Transverse colon (tissue), 4 donors: ENCODE results near the gene RHOC. TPM values are rescaled to one million over a fixed set of nuclear protein-coding genes. Genes with fewer than 3 reads are reported as not detected.

ENCODE experiments used
- DNase-seq: peaks from one replicate; pipeline ENCODE4 v3.0.0-alpha.2; 2019
- H3K27ac ChIP-seq, 4 donors: fragments of 200-600 bp; sonication (generic); 2 replicates each; pipeline ENCODE4 v1.5.1; 2016 to 2018; ENCODE audit warnings: inconsistent platforms in 4 of 4
- H3K27me3 ChIP-seq: fragments of 200-600 bp; sonication (generic); 2 replicates; pipeline ENCODE4 v1.5.1; 2017; ENCODE audit warnings: inconsistent platforms
- H3K36me3 ChIP-seq, 4 donors: fragments of 200-600 bp; sonication (generic); 2 replicates each; pipeline ENCODE4 v1.5.1; 2017 to 2019; ENCODE audit warnings: inconsistent platforms in 4 of 4
- H3K4me1 ChIP-seq, 4 donors: fragments of 200-600 bp; sonication (generic); 2 replicates each; pipeline ENCODE4 v1.5.1; 2017 to 2020; ENCODE audit warnings: inconsistent platforms in 4 of 4
- H3K4me3 ChIP-seq, 4 donors: fragments of 200-600 bp; sonication (generic); 1 replicate in 1 of 4; 2 replicates in 3 of 4; pipeline versions ENCODE4 v1.5.1 to v1.6.1; 2017 to 2019; ENCODE audit warnings: inconsistent platforms in 4 of 4
- H3K9me3 ChIP-seq, 2 donors: fragments of 200-600 bp; sonication (generic); 2 replicates each; pipeline ENCODE4 v1.5.1; 2017 to 2019; ENCODE audit warnings: inconsistent platforms in 2 of 2
- EP300 ChIP-seq: sonication (generic); formaldehyde crosslinking; IDR thresholded peaks from one replicate; pipeline ENCODE4 v1.6.1; 2017; ENCODE audit warnings: antibody characterized with exemption, low read depth
- POLR2A ChIP-seq: fragments of 450-650 bp; IDR thresholded peaks from one replicate; pipeline ENCODE4 v1.6.1; 2016; ENCODE audit warnings: antibody characterized with exemption, mild to moderate bottlenecking, moderate library complexity
- POLR2AphosphoS5 ChIP-seq, 3 donors: sonication (generic); formaldehyde crosslinking; IDR thresholded peaks; one replicate each; pipeline ENCODE4 v1.6.1; 2016; ENCODE audit warnings: antibody characterized with exemption in 3 of 3
- WGBS, 2 donors: methylation state at CpG; one replicate each; pipeline ENCODE4 v1.1.5; 2018; ENCODE audit warnings: low coverage in 1 of 2; 5-methylcytosine and 5-hydroxymethylcytosine counted together
- in situ Hi-C, 4 donors: fragments of 200-750 bp; cut with MboI; loops; one replicate each; pipeline versions ENCODE4 v1.15.0 to v1.15.1; 2017; ENCODE audit warnings: low sequenced_read_pairs in 3 of 4, low pct_ligation_motif_present in 1 of 4, low pct_unique_long_range_greater_than_20kb in 1 of 4
- intact Hi-C: fragments of 100-400 bp; cut with DNase I; formaldehyde crosslinking; loops from one replicate; pipeline ENCODE4 v1.15.1; 2023; ENCODE audit warnings: low total_unique reads
- total RNA-seq, 4 donors: library from RNA; depleted of rRNA; stranded (reverse); fragments of >200 nt; gene quantifications; one replicate each; pipeline ENCODE4 v1.1.0, GENCODE V29; 2016
- TF ChIP-seq, protein P1 (sequence below), 5 experiments: fragments of 200-600 bp in 3 of 5; fragments of 450-650 bp in 2 of 5; sonication (generic) in 3 of 5; IDR thresholded peaks; 1 replicate in 2 of 5; 2 replicates in 3 of 5; pipeline ENCODE4 v1.5.1; 2016 to 2017; ENCODE audit warnings: antibody characterized with exemption in 5 of 5, inconsistent platforms in 3 of 5, mild to moderate bottlenecking in 2 of 5, moderate library complexity in 1 of 5

The RHOC gene
- total RNA-seq, 4 donors from 2014 or later, result 438 to 737 (median 617) TPM

DNA sequence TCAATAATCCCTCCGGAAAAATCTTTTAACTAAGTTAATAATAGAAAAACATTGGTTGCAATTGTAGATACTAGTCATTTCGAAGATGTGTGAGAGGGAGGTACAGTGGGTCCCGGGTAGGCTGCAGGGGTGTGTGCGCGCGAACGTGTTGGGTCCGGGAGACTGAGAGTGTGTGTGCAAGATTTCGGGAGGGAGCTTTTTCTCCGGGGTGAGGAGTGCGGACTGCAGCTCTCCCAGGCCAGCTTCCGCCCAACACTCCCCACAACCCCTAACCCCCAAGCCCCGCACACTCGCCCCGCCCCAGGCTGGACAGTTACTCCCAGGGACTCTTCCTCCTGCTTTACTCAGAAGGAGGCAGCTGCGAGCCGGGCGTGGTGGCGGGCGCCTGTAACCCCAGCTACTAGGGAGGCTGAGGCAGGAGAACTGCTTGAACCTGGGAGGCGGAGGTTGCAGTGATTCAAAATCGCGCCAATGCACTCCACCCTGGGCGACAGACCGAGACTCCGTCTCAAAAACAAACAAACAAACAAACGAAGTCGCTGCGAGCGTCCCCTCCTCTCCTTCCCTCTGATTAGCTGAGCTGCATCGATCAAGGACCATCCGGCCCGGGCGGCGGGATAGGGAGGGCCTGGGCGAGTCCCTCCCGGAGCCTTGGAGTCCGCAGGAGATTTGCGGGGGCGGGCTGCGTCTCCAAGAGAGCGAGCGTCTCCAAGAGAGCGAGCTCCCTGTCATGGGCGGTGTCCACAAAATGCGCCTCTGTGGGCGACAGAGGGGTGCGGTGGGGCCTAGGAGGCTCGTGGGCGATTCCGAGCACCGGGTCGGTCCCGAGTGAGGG is 36.5 kb upstream of the RHOC start:
- Histone ChIP-seq H3K9me3 (no peaks in the 10 kb centered on the region), H3K27ac (no peak overlapping the region), H3K36me3 (no peaks in the 10 kb centered on the region), H3K27me3 (peaks cover 77% of the 10 kb centered on the region), H3K4me3 (peak overlapping the region in 2 of 4 donors; percentile 18 to 35), H3K4me1 (peaks cover 0 to 12% (median 10%) of the 10 kb centered on the region in 4 donors)
- no peak for DNase-seq
- in situ Hi-C loops, result loop anchor here in 1 of 4 donors (25.0 kb wide), 1 partner anchor 294 kb away; no protein-coding TSS in a partner anchor
- intact Hi-C loops, result no loop called here
- WGBS, 2 donors, result 39 to 72% methylated on average over 7 to 45 of the region's 54 CpGs
- TF ChIP-seq, protein P1, sequence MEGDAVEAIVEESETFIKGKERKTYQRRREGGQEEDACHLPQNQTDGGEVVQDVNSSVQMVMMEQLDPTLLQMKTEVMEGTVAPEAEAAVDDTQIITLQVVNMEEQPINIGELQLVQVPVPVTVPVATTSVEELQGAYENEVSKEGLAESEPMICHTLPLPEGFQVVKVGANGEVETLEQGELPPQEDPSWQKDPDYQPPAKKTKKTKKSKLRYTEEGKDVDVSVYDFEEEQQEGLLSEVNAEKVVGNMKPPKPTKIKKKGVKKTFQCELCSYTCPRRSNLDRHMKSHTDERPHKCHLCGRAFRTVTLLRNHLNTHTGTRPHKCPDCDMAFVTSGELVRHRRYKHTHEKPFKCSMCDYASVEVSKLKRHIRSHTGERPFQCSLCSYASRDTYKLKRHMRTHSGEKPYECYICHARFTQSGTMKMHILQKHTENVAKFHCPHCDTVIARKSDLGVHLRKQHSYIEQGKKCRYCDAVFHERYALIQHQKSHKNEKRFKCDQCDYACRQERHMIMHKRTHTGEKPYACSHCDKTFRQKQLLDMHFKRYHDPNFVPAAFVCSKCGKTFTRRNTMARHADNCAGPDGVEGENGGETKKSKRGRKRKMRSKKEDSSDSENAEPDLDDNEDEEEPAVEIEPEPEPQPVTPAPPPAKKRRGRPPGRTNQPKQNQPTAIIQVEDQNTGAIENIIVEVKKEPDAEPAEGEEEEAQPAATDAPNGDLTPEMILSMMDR (IDR thresholded peaks at IDR 0.05), result no peak
- TF ChIP-seq POLR2A (no peak), POLR2AphosphoS5 (IDR thresholded peaks at IDR 0.05) (no peak), EP300 (no peak)

DNA sequence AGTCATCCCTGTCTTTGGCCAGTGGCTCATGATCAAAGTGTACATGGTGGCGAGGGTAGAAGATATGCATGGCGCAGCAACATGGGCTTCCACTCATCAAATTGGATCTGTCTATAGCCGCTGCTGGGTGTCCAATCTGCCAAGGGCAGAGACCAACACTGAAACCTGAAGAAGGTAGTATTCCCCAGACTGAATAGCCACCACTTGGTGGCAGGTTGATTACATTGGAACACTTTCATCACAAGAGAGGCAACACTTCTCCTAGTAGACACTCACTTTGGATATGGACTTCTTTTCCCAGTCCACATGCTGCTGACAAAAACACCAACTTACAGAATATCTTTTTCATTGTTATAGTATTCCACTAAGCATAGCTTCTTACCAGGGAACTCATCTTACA is 30.6 kb upstream of the RHOC start:
- Histone ChIP-seq H3K36me3 (no peaks in the 10 kb centered on the region), H3K4me3 (no peak overlapping the region), H3K9me3 (no peaks in the 10 kb centered on the region), H3K27me3 (peaks cover 50% of the 10 kb centered on the region), H3K27ac (no peak overlapping the region), H3K4me1 (no peaks in the 10 kb centered on the region)
- in situ Hi-C loops, result loop anchor here in 1 of 4 donors (25.0 kb wide), 1 partner anchor 300 kb away; no protein-coding TSS in a partner anchor
- intact Hi-C loops, result no loop called here
- 89% methylated on average over 3 of the region's 3 CpGs; no CpG with 5 or more reads in 1 of the 2 donors for WGBS, 2 donors
- no peak for DNase-seq
- TF ChIP-seq POLR2A, result no peak
- no peak for TF ChIP-seq EP300
- TF ChIP-seq POLR2AphosphoS5 (IDR thresholded peaks at IDR 0.05), result no peak

DNA sequence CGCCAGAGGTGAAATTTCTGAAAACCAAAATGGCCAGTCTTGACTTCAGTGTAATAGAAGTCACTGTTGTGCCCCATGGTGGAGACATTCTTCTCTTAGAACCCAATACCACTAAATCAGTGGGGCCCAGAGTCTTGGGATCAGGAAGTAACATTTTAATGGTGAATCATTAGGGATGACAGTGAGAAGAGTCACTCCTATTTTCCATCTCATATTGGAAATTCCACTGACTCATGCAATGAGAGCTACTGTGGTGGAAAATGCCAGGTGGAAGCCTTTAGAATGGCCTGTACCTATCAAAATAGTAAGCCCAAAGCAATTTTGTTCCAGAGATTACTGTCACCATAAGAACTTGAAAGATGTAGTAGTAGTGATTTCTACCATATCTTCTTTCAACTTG is 28.8 kb upstream of the RHOC start:
- no peaks in the 10 kb centered on the region for H3K9me3 ChIP-seq
- no peaks in the 10 kb centered on the region for H3K36me3 ChIP-seq
- in situ Hi-C loops (loop anchor here in 1 of 4 donors (25.0 kb wide), 1 partner anchor 302 kb away; no protein-coding TSS in a partner anchor), intact Hi-C loops (no loop called here)
- peaks cover 32% of the 10 kb centered on the region for H3K27me3 ChIP-seq
- DNase-seq, result no peak
- WGBS, 2 donors, result 100% methylated on average over 1 of the region's 1 CpG
- H3K4me1 ChIP-seq, result no peaks in the 10 kb centered on the region
- no peak overlapping the region for H3K27ac ChIP-seq
- no peak overlapping the region for H3K4me3 ChIP-seq
- TF ChIP-seq POLR2A (no peak), EP300 (no peak), POLR2AphosphoS5 (IDR thresholded peaks at IDR 0.05) (no peak)
- TF ChIP-seq, protein P1 (IDR thresholded peaks at IDR 0.05), result no peak

DNA sequence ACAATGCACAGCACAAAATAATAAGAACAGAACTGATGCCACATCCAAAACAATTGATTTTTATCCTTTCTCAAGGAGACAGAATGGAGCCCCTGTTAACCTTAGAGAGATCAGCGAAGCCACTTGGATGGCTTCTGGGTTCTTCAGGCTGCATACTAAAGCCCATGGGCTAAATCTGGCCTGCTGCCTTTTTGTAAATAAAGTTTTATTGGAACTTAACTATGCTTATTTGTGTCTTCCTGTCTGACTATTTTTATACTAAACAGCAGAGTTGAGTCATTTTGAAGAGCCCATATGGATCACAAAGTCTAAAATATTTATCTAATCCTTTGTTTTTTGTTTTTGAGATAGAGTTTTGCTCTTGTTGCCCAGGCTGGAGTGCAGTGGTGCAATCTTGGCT is 24.5 kb upstream of the RHOC start:
- intact Hi-C loops (no loop called here), in situ Hi-C loops (loop anchor here in 2 of 4 donors (5.0 to 25.0 kb wide), 2 partner anchors 56 to 306 kb away; no protein-coding TSS in a partner anchor)
- H3K36me3 ChIP-seq, result no peaks in the 10 kb centered on the region
- H3K27me3 ChIP-seq, result peaks cover 2% of the 10 kb centered on the region
- no peak overlapping the region for H3K27ac ChIP-seq
- no peaks in the 10 kb centered on the region for H3K9me3 ChIP-seq
- 96 to 100% methylated on average over 1 of the region's 1 CpG for WGBS, 2 donors
- TF ChIP-seq EP300 (no peak), POLR2AphosphoS5 (IDR thresholded peaks at IDR 0.05) (no peak), POLR2A (no peak)
- TF ChIP-seq, protein P1 (IDR thresholded peaks at IDR 0.05), result no peak
- no peaks in the 10 kb centered on the region for H3K4me1 ChIP-seq
- no peak overlapping the region for H3K4me3 ChIP-seq
- no peak for DNase-seq
